Gastrocnemius medialis (tissue), 4 donors: ENCODE results near the gene UAP1.

Experiments used
- CTCF ChIP-seq, 5 experiments: fragments of 450-650 bp in 3 of 5; fragments of 200-600 bp in 2 of 5; sonication (generic) in 2 of 5; IDR thresholded peaks in 4 of 5; conservative IDR thresholded peaks in 1 of 5; 1 replicate in 4 of 5; 2 replicates in 1 of 5; pipeline ENCODE4 v1.5.1; 2016 to 2019; ENCODE audit warnings: antibody characterized with exemption in 5 of 5, mild to moderate bottlenecking in 3 of 5, moderate library complexity in 3 of 5
- POLR2A ChIP-seq, 2 donors: fragments of 450-650 bp; IDR thresholded peaks; one replicate each; pipeline ENCODE4 v1.6.1; 2017; ENCODE audit warnings: antibody characterized with exemption in 2 of 2, mild to moderate bottlenecking in 2 of 2, moderate library complexity in 2 of 2

DNA sequence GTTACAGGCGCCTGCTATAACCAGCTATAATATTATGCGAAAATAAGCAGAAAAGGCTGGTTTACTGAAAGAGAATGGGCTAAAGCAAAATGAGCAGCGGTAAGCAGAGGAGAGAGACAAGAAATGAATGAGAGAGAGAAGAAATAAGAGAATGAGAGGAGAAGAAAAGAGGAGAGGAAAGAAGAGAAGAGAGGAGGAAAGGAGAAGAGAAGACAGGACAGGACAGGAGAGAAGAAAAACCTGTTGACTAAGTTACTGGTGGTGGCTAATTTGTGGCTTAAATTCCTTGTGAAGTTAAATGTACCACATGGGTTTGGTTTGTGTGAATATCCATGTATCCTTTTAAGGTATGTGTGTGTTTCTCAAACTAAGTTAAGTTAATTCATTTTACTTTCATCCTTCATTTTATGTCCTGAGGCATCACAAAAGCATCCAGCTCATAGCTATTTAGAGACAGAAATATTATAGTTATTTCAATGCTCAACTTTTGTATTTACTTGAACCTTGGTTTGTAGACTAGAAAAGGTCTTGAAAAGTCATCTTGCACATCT is 67.6 kb downstream of the UAP1 start:
- TF ChIP-seq CTCF (IDR thresholded peaks at IDR 0.05 in 4 of 5, conservative IDR thresholded peaks at IDR 0.05 in 1 of 5) (no peak), POLR2A (IDR thresholded peaks at IDR 0.05) (no peak)
